NB4 (cell line): ENCODE results near the gene GPBP1.

Source experiments
- MYC ChIP-seq: IDR thresholded peaks from 2 replicates; pipeline ENCODE4 v1.6.1; 2011; ENCODE audit warnings: low read depth, low read length
- POLR2A ChIP-seq: IDR thresholded peaks from 2 replicates; pipeline ENCODE4 v1.6.1; 2011; ENCODE audit warnings: mild to moderate bottlenecking; ENCODE audit not compliant: insufficient read length; ENCODE audit errors: extremely low read depth
- TF ChIP-seq, protein P1 (sequence below): IDR thresholded peaks from one replicate; pipeline ENCODE4 v1.5.1; 2012; ENCODE audit warnings: low read depth, low read length

- TF ChIP-seq, protein P1, sequence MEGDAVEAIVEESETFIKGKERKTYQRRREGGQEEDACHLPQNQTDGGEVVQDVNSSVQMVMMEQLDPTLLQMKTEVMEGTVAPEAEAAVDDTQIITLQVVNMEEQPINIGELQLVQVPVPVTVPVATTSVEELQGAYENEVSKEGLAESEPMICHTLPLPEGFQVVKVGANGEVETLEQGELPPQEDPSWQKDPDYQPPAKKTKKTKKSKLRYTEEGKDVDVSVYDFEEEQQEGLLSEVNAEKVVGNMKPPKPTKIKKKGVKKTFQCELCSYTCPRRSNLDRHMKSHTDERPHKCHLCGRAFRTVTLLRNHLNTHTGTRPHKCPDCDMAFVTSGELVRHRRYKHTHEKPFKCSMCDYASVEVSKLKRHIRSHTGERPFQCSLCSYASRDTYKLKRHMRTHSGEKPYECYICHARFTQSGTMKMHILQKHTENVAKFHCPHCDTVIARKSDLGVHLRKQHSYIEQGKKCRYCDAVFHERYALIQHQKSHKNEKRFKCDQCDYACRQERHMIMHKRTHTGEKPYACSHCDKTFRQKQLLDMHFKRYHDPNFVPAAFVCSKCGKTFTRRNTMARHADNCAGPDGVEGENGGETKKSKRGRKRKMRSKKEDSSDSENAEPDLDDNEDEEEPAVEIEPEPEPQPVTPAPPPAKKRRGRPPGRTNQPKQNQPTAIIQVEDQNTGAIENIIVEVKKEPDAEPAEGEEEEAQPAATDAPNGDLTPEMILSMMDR = no peak
- TF ChIP-seq POLR2A (no peak), MYC (no peak)
These were observed 41.9 kb downstream of the GPBP1 start for GRCh38 chr5:57215629-57216195.
